VCaP (cell line): ENCODE measurements around the gene ST7L.
A peak's percentile ranks its signal among the peaks of the same experiment; 100 is the strongest.

Experiments
- H3K27ac ChIP-seq: fragments of 450-650 bp; 2 replicates; pipeline ENCODE4 v1.5.1; 2017
- TF ChIP-seq, protein P1 (sequence below): fragments of 450-650 bp; conservative IDR thresholded peaks from 2 replicates; pipeline ENCODE4 v1.5.1; 2017; ENCODE audit warnings: mild to moderate bottlenecking, moderate library complexity

ST7L gene

DNA sequence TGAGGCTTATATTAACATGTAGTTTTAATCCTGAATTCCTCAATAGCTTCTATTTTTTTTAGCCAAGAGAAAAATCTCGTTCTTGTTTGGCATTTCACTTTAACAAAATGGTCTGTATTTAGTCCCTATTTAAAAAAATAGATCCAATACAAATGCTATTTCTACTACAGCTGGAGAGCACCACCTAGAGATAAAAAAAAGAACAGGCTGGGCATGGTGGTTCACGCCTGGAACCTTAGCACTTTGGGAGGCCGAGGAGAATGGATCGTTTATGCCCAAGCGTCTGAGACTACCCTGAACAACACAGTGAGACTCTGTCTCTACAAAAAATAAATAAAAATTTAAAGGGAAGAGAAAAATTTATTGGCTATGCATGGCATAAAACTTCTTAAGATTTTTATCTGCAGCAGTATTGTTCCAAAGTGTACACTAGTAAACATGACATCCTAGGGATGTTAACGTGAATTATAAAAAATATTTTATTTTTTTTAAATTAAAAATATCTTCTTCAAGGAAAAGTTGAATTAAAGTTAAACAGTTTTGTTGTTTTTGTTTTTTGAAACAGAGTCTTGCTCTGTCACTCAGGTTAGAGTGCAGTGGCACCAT is 4.4 kb downstream of the ST7L start:
- TF ChIP-seq, protein P1, sequence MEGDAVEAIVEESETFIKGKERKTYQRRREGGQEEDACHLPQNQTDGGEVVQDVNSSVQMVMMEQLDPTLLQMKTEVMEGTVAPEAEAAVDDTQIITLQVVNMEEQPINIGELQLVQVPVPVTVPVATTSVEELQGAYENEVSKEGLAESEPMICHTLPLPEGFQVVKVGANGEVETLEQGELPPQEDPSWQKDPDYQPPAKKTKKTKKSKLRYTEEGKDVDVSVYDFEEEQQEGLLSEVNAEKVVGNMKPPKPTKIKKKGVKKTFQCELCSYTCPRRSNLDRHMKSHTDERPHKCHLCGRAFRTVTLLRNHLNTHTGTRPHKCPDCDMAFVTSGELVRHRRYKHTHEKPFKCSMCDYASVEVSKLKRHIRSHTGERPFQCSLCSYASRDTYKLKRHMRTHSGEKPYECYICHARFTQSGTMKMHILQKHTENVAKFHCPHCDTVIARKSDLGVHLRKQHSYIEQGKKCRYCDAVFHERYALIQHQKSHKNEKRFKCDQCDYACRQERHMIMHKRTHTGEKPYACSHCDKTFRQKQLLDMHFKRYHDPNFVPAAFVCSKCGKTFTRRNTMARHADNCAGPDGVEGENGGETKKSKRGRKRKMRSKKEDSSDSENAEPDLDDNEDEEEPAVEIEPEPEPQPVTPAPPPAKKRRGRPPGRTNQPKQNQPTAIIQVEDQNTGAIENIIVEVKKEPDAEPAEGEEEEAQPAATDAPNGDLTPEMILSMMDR, result peak; percentile 86

GRCh38 chr1:112605633-112606327 is 13.2 kb downstream of the ST7L start:
- no peak overlapping the region for H3K27ac ChIP-seq
- TF ChIP-seq, protein P1, result no peak

More for the DNA sequence above, 4.4 kb downstream of the ST7L start:
- H3K27ac ChIP-seq, result no peak overlapping the region

- TF ChIP-seq, protein P1, result no peak
- H3K27ac ChIP-seq, result no peak overlapping the region
Measured at GRCh38 chr1:112603541-112603940, 15.4 kb downstream of the ST7L start.

DNA sequence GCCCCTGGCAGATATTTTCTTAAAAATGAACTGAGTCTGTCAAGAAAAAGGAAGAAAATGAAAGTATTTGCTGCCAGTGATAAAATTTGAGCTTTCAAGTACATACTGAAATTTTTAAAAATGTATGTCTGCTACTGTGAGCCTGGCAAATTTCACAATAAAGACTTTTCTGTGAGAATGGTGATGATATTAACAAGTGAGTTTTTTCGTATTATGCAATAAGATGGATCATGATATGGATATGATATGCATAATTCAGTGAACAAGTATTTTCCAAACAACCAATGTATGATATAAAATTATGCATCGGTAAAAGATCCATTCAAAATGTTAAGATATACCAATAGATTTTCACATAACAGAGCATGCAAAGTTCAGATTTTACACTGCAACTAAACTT is 15.9 kb downstream of the ST7L start:
- H3K27ac ChIP-seq, result no peak overlapping the region

GRCh38 chr1:112599477-112599876 is 19.5 kb downstream of the ST7L start:
- no peak overlapping the region for H3K27ac ChIP-seq
- TF ChIP-seq, protein P1, result no peak

More for the DNA sequence above, 15.9 kb downstream of the ST7L start:
- TF ChIP-seq, protein P1, result no peak

- peak overlapping the region; percentile 95 for H3K27ac ChIP-seq
- TF ChIP-seq, protein P1, result no peak
Measured at GRCh38 chr1:112594208-112594876, 24.6 kb downstream of the ST7L start.

DNA sequence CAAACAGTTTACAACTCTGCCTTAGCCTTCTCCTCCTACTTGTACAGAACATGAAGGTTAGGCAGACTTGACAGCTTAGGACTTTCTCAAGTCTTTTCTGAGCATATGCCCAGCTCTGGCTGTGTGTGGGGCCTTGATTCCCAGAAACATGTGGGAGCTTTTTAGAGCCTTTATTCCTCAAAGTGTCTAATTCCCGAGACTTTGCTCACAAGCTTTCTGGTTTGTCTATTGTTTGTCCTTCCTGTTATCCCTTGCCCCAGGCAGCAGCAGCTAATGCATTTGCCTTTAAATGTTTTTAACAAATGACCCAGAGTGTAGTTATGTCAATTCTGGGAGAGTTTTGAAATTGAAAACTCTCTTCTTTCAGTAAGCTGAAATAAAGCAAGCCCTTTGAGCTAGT is 29.2 kb downstream of the ST7L start:
- H3K27ac ChIP-seq, result no peak overlapping the region
- TF ChIP-seq, protein P1, result no peak
